AG04449 (cell line): ENCODE measurements around the gene HEATR9.

Experiments
- CTCF ChIA-PET: fragments of 350-600 bp; formaldehyde crosslinking; extraction: SDS; loops from one replicate; lab custom pipeline; 2021; ENCODE audit warnings: antibody characterized with exemption; lab: Yijun Ruan, JAX
- POLR2A ChIA-PET: fragments of 400-600, 350-600 bp; formaldehyde crosslinking; extraction: SDS; loops from one replicate; lab custom pipeline; 2020; ENCODE audit warnings: antibody characterized with exemption, inconsistent platforms; lab: Yijun Ruan, JAX
- DNase-seq: peaks from one replicate; pipeline ENCODE4 v3.0.0-alpha.2; 2010; ENCODE audit warnings: low read depth, low spot score
- H3K4me3 ChIP-seq: 2 replicates; pipeline ENCODE4 v1.5.1; 2011; ENCODE audit warnings: low read depth, mild to moderate bottlenecking, control low read depth, low read length
- TF ChIP-seq, protein P1 (sequence below): IDR thresholded peaks from one replicate; pipeline ENCODE4 v1.5.1; 2011; ENCODE audit warnings: mild to moderate bottlenecking, moderate library complexity, low read length, control low read depth, inconsistent platforms; ENCODE audit not compliant: insufficient read depth; ENCODE audit errors: missing control alignments

HEATR9 gene

DNA sequence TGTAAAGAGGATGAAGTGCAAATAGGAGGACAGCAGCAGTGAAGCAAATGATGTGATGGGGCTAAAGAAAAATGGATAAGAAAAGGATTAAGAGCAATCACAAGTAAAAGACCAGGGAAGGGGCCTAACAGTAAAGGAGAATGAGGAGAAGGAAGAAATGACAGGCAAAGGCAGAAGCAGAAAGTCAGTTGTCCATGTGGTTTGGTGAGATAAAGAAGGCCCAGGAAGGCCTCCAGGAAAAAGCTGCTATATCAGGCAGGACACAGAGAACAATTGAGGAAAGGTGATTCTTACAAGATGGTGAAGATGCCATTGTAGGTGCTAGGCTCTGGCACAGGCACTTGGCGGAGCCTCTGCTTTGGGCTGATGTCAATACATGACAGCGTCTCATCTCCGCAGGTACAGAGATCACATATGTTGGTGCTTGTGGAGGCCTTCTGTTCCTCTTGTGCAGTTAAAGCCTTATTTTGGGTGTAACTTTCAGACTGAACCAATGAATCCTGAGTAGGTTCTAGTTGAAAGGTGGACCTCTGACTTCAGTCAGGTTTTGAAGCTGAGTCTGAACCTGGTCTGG, 43.7 kb upstream of the HEATR9 start:
- POLR2A ChIA-PET = no interaction called here
- TF ChIP-seq, protein P1, sequence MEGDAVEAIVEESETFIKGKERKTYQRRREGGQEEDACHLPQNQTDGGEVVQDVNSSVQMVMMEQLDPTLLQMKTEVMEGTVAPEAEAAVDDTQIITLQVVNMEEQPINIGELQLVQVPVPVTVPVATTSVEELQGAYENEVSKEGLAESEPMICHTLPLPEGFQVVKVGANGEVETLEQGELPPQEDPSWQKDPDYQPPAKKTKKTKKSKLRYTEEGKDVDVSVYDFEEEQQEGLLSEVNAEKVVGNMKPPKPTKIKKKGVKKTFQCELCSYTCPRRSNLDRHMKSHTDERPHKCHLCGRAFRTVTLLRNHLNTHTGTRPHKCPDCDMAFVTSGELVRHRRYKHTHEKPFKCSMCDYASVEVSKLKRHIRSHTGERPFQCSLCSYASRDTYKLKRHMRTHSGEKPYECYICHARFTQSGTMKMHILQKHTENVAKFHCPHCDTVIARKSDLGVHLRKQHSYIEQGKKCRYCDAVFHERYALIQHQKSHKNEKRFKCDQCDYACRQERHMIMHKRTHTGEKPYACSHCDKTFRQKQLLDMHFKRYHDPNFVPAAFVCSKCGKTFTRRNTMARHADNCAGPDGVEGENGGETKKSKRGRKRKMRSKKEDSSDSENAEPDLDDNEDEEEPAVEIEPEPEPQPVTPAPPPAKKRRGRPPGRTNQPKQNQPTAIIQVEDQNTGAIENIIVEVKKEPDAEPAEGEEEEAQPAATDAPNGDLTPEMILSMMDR = no peak
- no peak overlapping the region for H3K4me3 ChIP-seq
- DNase-seq = no peak
- CTCF ChIA-PET = no interaction called here

- TF ChIP-seq, protein P1 = no peak
- ChIA-PET CTCF (no interaction called here), POLR2A (no interaction called here)
- DNase-seq = no peak
- H3K4me3 ChIP-seq = no peak overlapping the region
These were observed 40.7 kb upstream of the HEATR9 start for GRCh38 chr17:35909408-35909807.

GRCh38 chr17:35907691-35908090, 39.0 kb upstream of the HEATR9 start:
- no peak for DNase-seq
- H3K4me3 ChIP-seq = no peak overlapping the region
- TF ChIP-seq, protein P1 = no peak
- POLR2A ChIA-PET = no interaction called here
- CTCF ChIA-PET = no interaction called here

DNA sequence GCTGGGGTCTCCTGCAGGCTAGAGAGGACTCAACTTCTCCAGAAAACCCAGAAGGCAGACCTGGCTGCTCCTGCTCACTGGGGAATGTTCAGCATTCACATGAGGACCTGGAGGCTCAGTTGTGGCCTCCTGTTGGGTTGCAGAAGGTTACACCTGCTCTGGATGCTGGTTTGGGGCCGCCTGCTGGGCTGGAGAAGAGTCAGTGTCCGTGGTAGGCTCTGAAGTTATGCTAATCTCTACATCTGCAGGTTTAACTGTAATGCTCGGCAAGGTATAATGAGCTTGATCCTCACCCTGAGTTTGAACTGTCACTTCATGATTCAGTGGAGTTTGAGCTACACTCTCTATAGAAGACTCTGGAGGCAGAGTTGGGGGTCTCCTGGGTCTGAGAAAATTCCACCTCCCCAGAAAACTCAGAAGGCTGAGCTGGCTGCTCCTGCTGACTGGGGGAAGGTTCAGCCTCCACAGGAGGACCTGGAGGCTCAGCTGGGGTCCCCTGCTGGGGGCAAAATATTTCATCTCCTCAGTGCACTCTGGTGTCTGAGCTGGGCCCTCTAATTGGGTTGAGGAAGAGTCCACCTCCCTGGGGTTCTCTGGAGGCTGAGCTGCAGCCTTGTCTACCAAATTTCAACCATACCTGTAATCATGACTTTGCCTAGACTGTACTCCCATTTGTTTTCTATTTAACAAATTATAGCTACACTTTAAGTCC, 38.4 kb upstream of the HEATR9 start:
- TF ChIP-seq, protein P1 = no peak
- POLR2A ChIA-PET = no interaction called here
- CTCF ChIA-PET = no interaction called here

DNA sequence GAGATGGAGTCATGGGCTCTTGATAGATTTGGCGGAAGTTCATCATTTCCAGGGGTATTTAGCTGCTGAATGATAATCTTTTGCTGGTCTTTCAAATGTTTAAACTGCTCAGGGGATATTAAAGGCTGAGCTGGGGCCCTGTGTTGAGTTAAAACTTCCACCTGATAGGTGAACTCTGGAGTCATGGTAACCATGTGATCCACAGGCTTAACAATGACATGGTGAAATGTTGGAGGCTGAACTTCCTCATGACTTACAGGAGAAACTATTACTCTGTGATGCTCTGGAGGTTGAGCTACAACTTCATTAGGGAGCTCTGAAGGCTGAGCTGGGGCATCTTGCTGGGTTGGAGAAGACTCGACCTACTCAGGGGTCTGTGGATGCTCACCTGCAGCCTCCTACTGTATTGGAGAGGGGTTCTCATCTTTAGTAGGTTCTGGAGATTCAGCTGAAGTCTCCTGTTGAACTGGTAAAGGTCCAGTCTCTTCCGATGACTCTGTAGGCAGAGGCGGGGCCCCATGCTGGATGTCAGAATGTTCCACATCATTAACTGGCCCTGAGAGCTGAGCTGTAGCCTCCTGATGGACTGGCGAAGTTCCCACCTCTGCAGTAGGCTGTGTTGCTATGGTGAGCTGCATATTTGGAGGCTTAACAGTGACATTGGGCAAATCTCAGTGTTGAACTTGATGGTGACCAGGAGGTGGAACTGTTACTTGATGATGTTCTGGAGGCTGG, 37.7 kb upstream of the HEATR9 start:
- CTCF ChIA-PET = no interaction called here

More for the DNA sequence above, 38.4 kb upstream of the HEATR9 start:
- H3K4me3 ChIP-seq = no peak overlapping the region
- DNase-seq = no peak

GRCh38 chr17:35903451-35903850, 34.8 kb upstream of the HEATR9 start:
- ChIA-PET CTCF (no interaction called here), POLR2A (no interaction called here)
- DNase-seq = no peak
- TF ChIP-seq, protein P1 = no peak
- no peak overlapping the region for H3K4me3 ChIP-seq

More for the DNA sequence above, 37.7 kb upstream of the HEATR9 start:
- no peak for DNase-seq
- TF ChIP-seq, protein P1 = no peak
- no peak overlapping the region for H3K4me3 ChIP-seq
- POLR2A ChIA-PET = no interaction called here
